GM12878 (cell line): ENCODE data around the gene UROD. TPM values are rescaled to one million over a fixed set of nuclear protein-coding genes. Genes with fewer than 3 reads are reported as not detected.

ENCODE experiments used
- ATAC-seq: fragments of 200-7000 bp; cut with Tn5 transposase; 3 replicates; pipeline ENCODE4 v1.9.1; 2020; ENCODE audit warnings: mild to moderate bottlenecking, moderate library complexity
- BruUV-seq: library from RNA; stranded (reverse); fragments of 400-500 nt; replicated peaks from 2 replicates; lab custom pipeline; 2021; lab: Mats Ljungman, UMichigan
- CTCF ChIA-PET: fragments of 300-600 bp; sonication (Branson Sonifier 250); formaldehyde crosslinking; extraction: SDS; loops from one replicate; lab custom pipeline; 2021; ENCODE audit warnings: inconsistent platforms; lab: Yijun Ruan, JAX
- POLR2A ChIA-PET: fragments of 350-600 bp; formaldehyde crosslinking; extraction: SDS; loops from one replicate; lab custom pipeline; 2021; ENCODE audit warnings: inconsistent platforms; lab: Charles Lee
- RAD21 ChIA-PET: fragments of 300-600 bp; sonication (Branson Sonifier 250); formaldehyde crosslinking; loops from one replicate; lab custom pipeline; 2023; ENCODE audit warnings: antibody characterized with exemption; ENCODE audit not compliant: unreplicated experiment; lab: Charles Lee
- SMC1A ChIA-PET: fragments of 300-600 bp; sonication (Branson Sonifier 250); formaldehyde crosslinking; loops from one replicate; lab custom pipeline; 2023; ENCODE audit not compliant: unreplicated experiment, uncharacterized antibody; lab: Charles Lee
- DNase-seq: peaks from one replicate; pipeline ENCODE4 v3.0.0-alpha.2; 2011; ENCODE audit warnings: low read depth, low spot score
- FAIRE-seq: peaks from 3 replicates; lab custom pipeline; 2011; peaks lifted over from hg19 to GRCh38; lab: Jason Lieb, UNC
- H2AFZ ChIP-seq: 2 replicates; pipeline ENCODE4 v1.6.0; 2011; ENCODE audit warnings: low read depth, low read length, control low read depth; ENCODE audit not compliant: control insufficient read depth
- H3K27ac ChIP-seq: 2 replicates; pipeline ENCODE4 v1.5.1; 2011; ENCODE audit warnings: control low read depth; ENCODE audit not compliant: control insufficient read depth, insufficient read depth
- H3K27me3 ChIP-seq, 2 experiments: replicated peaks in 1 of 2; 2 replicates each; pipeline versions ENCODE4 v1.6.0 to v1.6.1; 2011; ENCODE audit warnings: low read length in 1 of 2; ENCODE audit not compliant: control insufficient read depth in 2 of 2, insufficient read depth in 2 of 2
- H3K36me3 ChIP-seq, 2 experiments: 2 replicates each; pipeline ENCODE4 v1.5.1; 2011; ENCODE audit warnings: low read length in 1 of 2; ENCODE audit not compliant: control insufficient read depth in 2 of 2, insufficient read depth in 2 of 2
- H3K4me1 ChIP-seq: 2 replicates; pipeline ENCODE4 v1.6.1; 2011; ENCODE audit warnings: mild to moderate bottlenecking, low read length, moderate library complexity, mixed read lengths; ENCODE audit not compliant: control insufficient read depth, insufficient read depth
- H3K4me2 ChIP-seq: 2 replicates; pipeline ENCODE4 v1.6.0; 2011; ENCODE audit warnings: control low read depth; ENCODE audit not compliant: control insufficient read depth, insufficient read depth
- H3K4me3 ChIP-seq: fragments of 200-600 bp; sonication (generic); 2 replicates; pipeline ENCODE4 v1.5.1; 2016
- H3K79me2 ChIP-seq: 2 replicates; pipeline ENCODE4 v1.6.0; 2011; ENCODE audit warnings: low read length; ENCODE audit not compliant: control insufficient read depth, insufficient read depth
- H3K9ac ChIP-seq: 2 replicates; pipeline ENCODE4 v1.8.0; 2011; ENCODE audit warnings: low read length, control low read depth, mixed read lengths; ENCODE audit not compliant: control insufficient read depth, insufficient read depth
- H3K9me3 ChIP-seq: replicated peaks from 3 replicates; pipeline ENCODE4 v1.5.1; 2011; ENCODE audit warnings: mild to moderate bottlenecking, low read length; ENCODE audit not compliant: control insufficient read depth, insufficient read depth
- H4K20me1 ChIP-seq: 2 replicates; pipeline ENCODE4 v1.6.0; 2011; ENCODE audit not compliant: control insufficient read depth, insufficient read depth
- GABPA ChIP-seq: IDR thresholded peaks from 2 replicates; pipeline ENCODE4 v1.6.1; 2014; ENCODE audit warnings: antibody characterized with exemption, low read depth, mild to moderate bottlenecking, inconsistent platforms
- NFXL1 ChIP-seq: fragments of 450-650 bp; IDR thresholded peaks from 2 replicates; pipeline ENCODE4 v1.6.1; 2017; ENCODE audit warnings: antibody characterized with exemption, mild to moderate bottlenecking, borderline replicate concordance
- TARDBP ChIP-seq: IDR thresholded peaks from 2 replicates; pipeline ENCODE4 v1.6.1; 2016; ENCODE audit warnings: borderline replicate concordance
- WGBS: methylation state at CpG from one replicate; pipeline ENCODE4 v1.1.6; 2016; ENCODE audit warnings: low lambda C conversion rate; ENCODE audit not compliant: insufficient replicate concordance, insufficient coverage; ENCODE audit errors: missing lambda C conversion rate; 5-methylcytosine and 5-hydroxymethylcytosine counted together
- in situ Hi-C: fragments of 300-500 bp; cut with MboI; formaldehyde crosslinking; loops from 9 replicates; pipeline ENCODE4 v1.14.3; 2018; ENCODE audit warnings: mixed read lengths
- intact Hi-C: fragments of 100-400 bp; cut with micrococcal nuclease; formaldehyde crosslinking; loops from one replicate; pipeline ENCODE4 v1.14.2; 2022; ENCODE audit not compliant: unreplicated experiment
- polyA plus RNA-seq, 11 experiments: library from polyadenylated mRNA; depleted of rRNA in 4 of 11; unstranded in 6 of 11; stranded (reverse) in 5 of 11; fragments of >200 nt; fragmentation: Nextera tagmentation in 4 of 11; fragmentation: Illumina TruSeq in 1 of 11; extraction: Ambion mirVana in 4 of 11; extraction: Trizol in 1 of 11; gene quantifications; 1 replicate in 1 of 11; 2 replicates in 10 of 11; pipeline versions ENCODE4 v1.2.1 to v1.2.3, GENCODE V29; 2011 to 2016; ENCODE audit warnings: inconsistent platforms in 2 of 11, missing spikeins in 2 of 11, low read depth in 1 of 11
- total RNA-seq, 4 experiments: library from RNA; depleted of rRNA in 3 of 4; stranded (reverse); fragments of >200 nt in 3 of 4; fragmentation: Illumina TruSeq in 1 of 4; extraction: Trizol in 1 of 4; gene quantifications; 2 replicates each; pipeline versions ENCODE4 v1.2.1 to v1.2.3, GENCODE V29; 2013 to 2021
- TF ChIP-seq, protein P1 (sequence below): IDR thresholded peaks from 2 replicates; pipeline ENCODE4 v1.6.1; 2012; ENCODE audit warnings: low read depth, low read length, improper control_type of control experiment

UROD gene
- total and polyA plus RNA-seq, 10 of the 15 experiments (the other 5 are each of a cell fraction or from before 2014, with no cell fraction given), result 65.8 to 330 (median 102) TPM

DNA sequence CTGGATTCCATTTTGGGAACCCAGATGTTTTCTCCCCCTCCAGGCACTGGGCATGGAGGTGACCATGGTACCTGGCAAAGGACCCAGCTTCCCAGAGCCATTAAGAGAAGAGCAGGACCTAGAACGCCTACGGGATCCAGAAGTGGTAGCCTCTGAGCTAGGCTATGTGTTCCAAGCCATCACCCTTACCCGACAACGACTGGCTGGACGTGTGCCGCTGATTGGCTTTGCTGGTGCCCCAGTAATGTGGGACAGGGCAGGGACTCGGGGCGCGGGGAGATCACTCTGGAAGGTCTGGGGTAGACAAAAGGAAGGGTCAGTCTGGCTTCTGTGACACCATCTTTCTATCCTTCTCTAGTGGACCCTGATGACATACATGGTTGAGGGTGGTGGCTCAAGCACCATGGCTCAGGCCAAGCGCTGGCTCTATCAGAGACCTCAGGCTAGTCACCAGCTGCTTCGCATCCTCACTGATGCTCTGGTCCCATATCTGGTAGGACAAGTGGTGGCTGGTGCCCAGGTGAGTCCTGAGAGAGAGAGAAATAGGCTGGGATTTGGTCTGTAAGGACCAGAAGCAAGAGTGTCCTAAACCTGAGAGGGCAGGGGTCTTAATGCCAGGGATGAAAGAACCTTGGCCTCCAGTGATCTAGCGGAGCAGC lies 1.6 kb downstream of the UROD start:
- ChIA-PET POLR2A (interaction anchor here (0.6 to 2.7 kb wide), 6 partner anchors 18 to 326 kb away, joined by 3 to 12 read pairs (median 7); partner anchors contain the start of genes MUTYH and TOE1), SMC1A (interaction anchor here (0.8 to 12.5 kb wide), 21 partner anchors 28 to 486 kb away, joined by 3 to 284 read pairs (median 5); partner anchors contain the start of genes BEST4, CCDC163, MMACHC and MUTYH), CTCF (interaction anchor here (0.6 to 11.4 kb wide), 45 partner anchors 14 to 558 kb away, joined by 3 to 252 read pairs (median 5); partner anchors contain the start of genes EIF2B3, MUTYH, PLK3 and RPS8), RAD21 (interaction anchor here (0.5 to 12.5 kb wide), 26 partner anchors 11 to 1490 kb away, joined by 3 to 313 read pairs (median 4); partner anchors contain the start of genes CCDC163, EIF2B3, IPP and MMACHC)
- peak overlapping the region; percentile 99 for H3K4me2 ChIP-seq
- H3K27me3 ChIP-seq, result no peaks in the 10 kb centered on the region
- no peaks in the 10 kb centered on the region for H3K9me3 ChIP-seq
- 83% methylated on average over 12 of the region's 12 CpGs for WGBS
- BruUV-seq, result no TSS peak
- no peak overlapping the region for H3K27ac ChIP-seq
- no peaks in the 10 kb centered on the region; a peak in 1 of 4 replicates for H3K36me3 ChIP-seq
- in situ Hi-C loops (loop anchor here (5.0 kb wide), 3 partner anchors 289 to 569 kb away; partner anchors contain the start of genes NASP and TESK2), intact Hi-C loops (loop anchor here (1.0 to 10.0 kb wide), 8 partner anchors 178 to 571 kb away; partner anchors contain the start of genes MUTYH, NASP, RNU5D-1 and TOE1)
- peak overlapping the region; percentile 90; the same call in 1 of the 2 replicates for H3K4me3 ChIP-seq
- no peaks in the 10 kb centered on the region for H4K20me1 ChIP-seq
- peaks cover 16% of the 10 kb centered on the region for H3K79me2 ChIP-seq
- H3K4me1 ChIP-seq, result peaks cover 17% of the 10 kb centered on the region
- TF ChIP-seq GABPA (no peak), NFXL1 (no peak), TARDBP (no peak)
- TF ChIP-seq, protein P1, sequence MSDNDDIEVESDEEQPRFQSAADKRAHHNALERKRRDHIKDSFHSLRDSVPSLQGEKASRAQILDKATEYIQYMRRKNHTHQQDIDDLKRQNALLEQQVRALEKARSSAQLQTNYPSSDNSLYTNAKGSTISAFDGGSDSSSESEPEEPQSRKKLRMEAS, result no peak
- H3K9ac ChIP-seq, result peak overlapping the region; percentile 78; the same call in 1 of the 2 replicates
- no peak overlapping the region for H2AFZ ChIP-seq
- ATAC-seq (no peak), DNase-seq (no peak), FAIRE-seq (no peak)
